ENCODE data around the gene OSM. TPM values are rescaled to one million over a fixed set of nuclear protein-coding genes. Genes with fewer than 3 reads are reported as not detected.

Gene OSM
- total RNA-seq, 4 donors from 2014 or later, result 0.40 TPM; not detected in 3

DNA sequence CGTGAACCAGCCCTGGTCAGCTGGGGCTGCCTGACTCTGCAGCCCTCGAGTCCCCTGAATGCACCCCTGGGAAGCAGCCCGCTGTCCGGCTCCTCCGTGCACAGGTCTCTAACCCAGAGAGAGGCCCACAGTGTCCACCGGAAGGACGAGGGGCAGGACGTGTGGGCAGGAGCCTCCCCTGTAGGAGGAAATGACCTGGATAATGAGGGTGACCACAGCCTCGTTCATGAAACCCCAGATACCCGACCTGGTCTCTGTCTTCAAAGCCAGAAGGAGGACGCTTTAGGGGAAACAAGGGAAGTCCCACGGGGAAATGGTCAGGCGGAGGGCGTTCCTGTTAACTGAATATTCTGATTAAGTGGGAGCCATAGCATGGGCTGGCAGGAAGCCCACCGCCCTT is 43.3 kb downstream of the OSM start:
- Histone ChIP-seq H3K27ac (no peak overlapping the region), H3K36me3 (no peaks in the 10 kb centered on the region), H3K27me3 (no peaks in the 10 kb centered on the region), H3K9me3 (no peaks in the 10 kb centered on the region), H3K4me1 (no peaks in the 10 kb centered on the region), H3K4me3 (replicated peaks in 1 of 3) (no peak overlapping the region)
- intact Hi-C loops (cut with DNase I), result no loop called here
- WGBS, 2 donors, result 55 to 69% methylated on average over 9 to 14 of the region's 15 CpGs
- no peak for DNase-seq
- TF ChIP-seq, protein P1, sequence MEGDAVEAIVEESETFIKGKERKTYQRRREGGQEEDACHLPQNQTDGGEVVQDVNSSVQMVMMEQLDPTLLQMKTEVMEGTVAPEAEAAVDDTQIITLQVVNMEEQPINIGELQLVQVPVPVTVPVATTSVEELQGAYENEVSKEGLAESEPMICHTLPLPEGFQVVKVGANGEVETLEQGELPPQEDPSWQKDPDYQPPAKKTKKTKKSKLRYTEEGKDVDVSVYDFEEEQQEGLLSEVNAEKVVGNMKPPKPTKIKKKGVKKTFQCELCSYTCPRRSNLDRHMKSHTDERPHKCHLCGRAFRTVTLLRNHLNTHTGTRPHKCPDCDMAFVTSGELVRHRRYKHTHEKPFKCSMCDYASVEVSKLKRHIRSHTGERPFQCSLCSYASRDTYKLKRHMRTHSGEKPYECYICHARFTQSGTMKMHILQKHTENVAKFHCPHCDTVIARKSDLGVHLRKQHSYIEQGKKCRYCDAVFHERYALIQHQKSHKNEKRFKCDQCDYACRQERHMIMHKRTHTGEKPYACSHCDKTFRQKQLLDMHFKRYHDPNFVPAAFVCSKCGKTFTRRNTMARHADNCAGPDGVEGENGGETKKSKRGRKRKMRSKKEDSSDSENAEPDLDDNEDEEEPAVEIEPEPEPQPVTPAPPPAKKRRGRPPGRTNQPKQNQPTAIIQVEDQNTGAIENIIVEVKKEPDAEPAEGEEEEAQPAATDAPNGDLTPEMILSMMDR (IDR thresholded peaks at IDR 0.05), result no peak
- TF ChIP-seq POLR2A (IDR thresholded peaks at IDR 0.05), result no peak

DNA sequence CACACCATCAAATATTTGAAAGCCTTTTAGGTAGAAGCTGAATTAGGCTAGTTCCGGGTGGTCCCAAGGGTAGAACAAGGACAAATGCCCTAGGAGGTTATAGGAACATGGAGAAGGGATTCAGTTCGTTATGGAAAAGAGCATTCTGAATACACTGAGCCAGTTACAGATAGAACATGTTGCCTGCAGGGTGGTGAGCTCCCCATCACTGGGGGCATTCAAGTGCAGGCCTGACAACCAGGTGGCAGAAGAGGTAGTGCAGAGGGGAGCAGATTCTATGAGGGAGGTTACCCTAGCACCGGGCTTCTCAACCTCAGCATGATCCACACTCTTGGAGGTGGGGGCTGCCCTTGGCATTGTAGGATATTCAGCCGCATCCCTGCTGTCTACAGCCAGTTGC is 44.3 kb downstream of the OSM start:
- H3K9me3 ChIP-seq, result no peaks in the 10 kb centered on the region
- H3K27ac ChIP-seq, result no peak overlapping the region
- no peak overlapping the region for H3K4me3 ChIP-seq (replicated peaks in 1 of 3)
- DNase-seq, result no peak
- TF ChIP-seq, protein P1 (IDR thresholded peaks at IDR 0.05), result no peak
- no peak for TF ChIP-seq POLR2A (IDR thresholded peaks at IDR 0.05)
- no peaks in the 10 kb centered on the region for H3K36me3 ChIP-seq
- intact Hi-C loops (cut with DNase I), result no loop called here
- WGBS, 2 donors, result 85 to 88% methylated on average over 3 of the region's 4 CpGs
- H3K4me1 ChIP-seq, result peaks cover 0 to 4% of the 10 kb centered on the region in 2 donors
- H3K27me3 ChIP-seq, result no peaks in the 10 kb centered on the region

DNA sequence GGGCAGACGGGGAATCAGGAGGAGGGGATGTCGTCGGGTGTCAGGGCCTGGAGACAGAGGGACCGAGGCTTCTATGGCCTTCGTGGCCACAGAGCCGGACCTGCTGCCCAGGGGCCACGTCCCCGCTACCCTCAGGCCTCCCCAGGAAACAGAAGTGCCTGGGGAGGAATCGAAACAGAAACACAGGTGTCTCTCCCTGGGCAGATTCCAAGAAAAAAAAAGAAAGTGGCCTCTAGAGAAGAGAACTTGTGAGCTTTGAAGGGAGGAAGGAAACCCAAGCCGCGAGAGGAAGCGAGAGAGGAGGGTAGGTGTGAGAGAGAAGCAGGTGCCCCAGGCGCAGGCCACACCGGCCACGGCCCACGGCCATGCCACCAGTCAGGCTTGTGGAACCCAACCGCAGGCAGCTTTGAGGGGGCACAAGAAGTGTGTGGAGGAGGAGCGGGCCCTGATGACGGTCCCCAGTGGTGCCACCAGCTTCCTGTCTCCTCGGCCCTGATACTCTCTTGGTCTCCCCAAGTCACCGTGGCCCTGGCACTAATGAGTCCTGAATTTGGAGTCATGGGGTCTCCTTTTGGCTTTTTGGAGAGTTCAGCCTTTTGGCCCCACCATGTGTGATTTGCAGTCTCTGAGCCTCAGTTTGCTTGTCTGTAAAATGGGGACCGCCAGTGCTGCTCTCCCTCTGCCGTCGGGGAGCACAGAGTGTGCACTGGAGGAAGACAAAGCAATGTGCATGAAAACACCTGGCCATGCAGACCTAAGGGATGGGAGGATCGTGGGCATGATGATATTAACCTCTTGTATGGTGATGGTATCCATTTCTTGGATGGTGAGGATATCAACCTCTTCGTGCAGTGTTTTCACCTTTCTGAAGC is 45.3 kb downstream of the OSM start:
- H3K9me3 ChIP-seq, result no peaks in the 10 kb centered on the region
- TF ChIP-seq, protein P1 (IDR thresholded peaks at IDR 0.05), result no peak
- TF ChIP-seq POLR2A (IDR thresholded peaks at IDR 0.05), result no peak
- H3K27me3 ChIP-seq, result no peaks in the 10 kb centered on the region
- intact Hi-C loops (cut with DNase I), result no loop called here
- H3K4me1 ChIP-seq, result peaks cover 0 to 4% of the 10 kb centered on the region in 2 donors
- no peak for DNase-seq
- H3K27ac ChIP-seq, result no peak overlapping the region
- no peak overlapping the region for H3K4me3 ChIP-seq (replicated peaks in 1 of 3)
- no peaks in the 10 kb centered on the region for H3K36me3 ChIP-seq
- 73 to 82% methylated on average over 26 of the region's 26 CpGs for WGBS, 2 donors

DNA sequence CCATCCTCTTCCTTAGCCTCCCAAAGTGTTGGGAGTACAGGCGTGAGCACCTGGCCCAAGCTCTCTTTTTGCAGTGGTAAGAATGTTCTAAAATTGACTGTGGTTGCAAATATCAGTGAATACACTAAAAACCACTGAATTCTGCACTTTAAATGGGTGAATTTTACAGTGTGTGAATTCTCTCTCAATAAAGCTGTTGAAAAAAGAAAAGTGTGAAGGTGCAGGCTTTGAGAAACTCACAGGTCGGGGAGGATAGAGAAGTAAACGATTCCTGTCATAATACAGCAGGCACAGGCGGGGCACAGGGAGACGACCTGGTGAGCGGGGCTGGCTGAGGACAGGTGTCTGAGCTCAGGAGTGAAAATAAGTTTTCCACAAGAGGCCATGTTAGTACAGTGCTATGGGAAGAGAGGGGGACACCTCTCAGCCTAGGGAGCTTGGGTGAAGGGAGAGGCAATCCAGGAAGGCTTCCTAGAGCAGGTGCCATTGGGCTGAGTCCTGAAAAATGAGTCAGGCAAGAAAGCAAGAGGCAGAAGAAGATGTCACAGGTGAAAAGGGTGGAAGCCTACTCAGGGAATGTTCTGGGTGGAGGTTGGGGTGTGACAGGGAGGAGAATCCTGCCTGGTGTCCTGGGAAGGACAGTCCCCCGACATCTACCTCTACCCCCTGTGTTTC is 46.2 kb downstream of the OSM start:
- Histone ChIP-seq H3K4me3 (replicated peaks in 1 of 3) (no peak overlapping the region), H3K36me3 (no peaks in the 10 kb centered on the region), H3K27me3 (no peaks in the 10 kb centered on the region), H3K4me1 (peaks cover 0 to 4% of the 10 kb centered on the region in 2 donors), H3K9me3 (no peaks in the 10 kb centered on the region), H3K27ac (no peak overlapping the region)
- TF ChIP-seq, protein P1 (IDR thresholded peaks at IDR 0.05), result no peak
- no peak for TF ChIP-seq POLR2A (IDR thresholded peaks at IDR 0.05)
- WGBS, 2 donors, result 81 to 85% methylated on average over 7 of the region's 7 CpGs
- DNase-seq, result no peak
- intact Hi-C loops (cut with DNase I), result no loop called here

Data from thyroid gland (tissue), 4 donors.